ENCODE results near the gene CACNA1C.

Gene CACNA1C

GRCh38 chr12:2154521-2154920 is 101.7 kb downstream of the CACNA1C start:
- no peak overlapping the region for H3K27ac ChIP-seq
- no peak for DNase-seq (ENCODE audit: low spot score)
- CTCF ChIA-PET: no interaction called here
- POLR2A ChIA-PET (ENCODE audit: low non-redundant PET): no interaction called here
- no peak for TF ChIP-seq CTCF (conservative IDR thresholded peaks at IDR 0.05; ENCODE audit: low read depth)

GRCh38 chr12:2156333-2156732 is 103.5 kb downstream of the CACNA1C start:
- no peak for TF ChIP-seq CTCF (conservative IDR thresholded peaks at IDR 0.05; ENCODE audit: low read depth)
- no peak overlapping the region for H3K27ac ChIP-seq
- ChIA-PET CTCF (interaction anchor here (0.7 kb wide), 1 partner anchor 1119 kb away, joined by 3 read pairs; no protein-coding TSS in a partner anchor), POLR2A (ENCODE audit: low non-redundant PET) (no interaction called here)
- DNase-seq (ENCODE audit: low spot score): no peak

GRCh38 chr12:2160043-2160442 is 107.3 kb downstream of the CACNA1C start:
- DNase-seq (ENCODE audit: low spot score): no peak
- H3K27ac ChIP-seq: no peak overlapping the region
- ChIA-PET CTCF (no interaction called here), POLR2A (ENCODE audit: low non-redundant PET) (no interaction called here)
- no peak for TF ChIP-seq CTCF (conservative IDR thresholded peaks at IDR 0.05; ENCODE audit: low read depth)

GRCh38 chr12:2161473-2161872 is 108.7 kb downstream of the CACNA1C start:
- ChIA-PET CTCF (no interaction called here), POLR2A (ENCODE audit: low non-redundant PET) (no interaction called here)
- DNase-seq (ENCODE audit: low spot score): no peak
- no peak for TF ChIP-seq CTCF (conservative IDR thresholded peaks at IDR 0.05; ENCODE audit: low read depth)
- H3K27ac ChIP-seq: no peak overlapping the region

GRCh38 chr12:2163177-2163941 is 110.6 kb downstream of the CACNA1C start:
- DNase-seq (ENCODE audit: low spot score): no peak
- ChIA-PET POLR2A (ENCODE audit: low non-redundant PET) (no interaction called here), CTCF (no interaction called here)
- no peak overlapping the region for H3K27ac ChIP-seq
- no peak for TF ChIP-seq CTCF (conservative IDR thresholded peaks at IDR 0.05; ENCODE audit: low read depth)

GRCh38 chr12:2165021-2165420 is 112.2 kb downstream of the CACNA1C start:
- POLR2A ChIA-PET (ENCODE audit: low non-redundant PET): no interaction called here
- CTCF ChIA-PET: interaction anchor here (0.6 kb wide), 1 partner anchor 295 kb away, joined by 3 read pairs; no protein-coding TSS in a partner anchor
- no peak for DNase-seq (ENCODE audit: low spot score)
- TF ChIP-seq CTCF (conservative IDR thresholded peaks at IDR 0.05; ENCODE audit: low read depth): no peak
- H3K27ac ChIP-seq: no peak overlapping the region

All from RWPE1 (cell line).